Tibial nerve (tissue), 3 donors: ENCODE data around the gene TMEM258.

Experiments used
- CTCF ChIP-seq, 5 experiments: fragments of 200-600 bp in 3 of 5; fragments of 450-650 bp in 2 of 5; sonication (generic) in 3 of 5; IDR thresholded peaks; one replicate each; pipeline ENCODE4 v1.5.1; 2016 to 2019; ENCODE audit warnings: antibody characterized with exemption in 5 of 5, mild to moderate bottlenecking in 3 of 5, moderate library complexity in 2 of 5
- POLR2A ChIP-seq, 2 donors: fragments of 450-650 bp; IDR thresholded peaks; one replicate each; pipeline ENCODE4 v1.6.1; 2017; ENCODE audit warnings: antibody characterized with exemption in 2 of 2, mild to moderate bottlenecking in 2 of 2, moderate library complexity in 2 of 2

GRCh38 chr11:61747967-61748285 lies 44.5 kb downstream of the TMEM258 start:
- TF ChIP-seq CTCF (IDR thresholded peaks at IDR 0.05) = no peak
- no peak for TF ChIP-seq POLR2A (IDR thresholded peaks at IDR 0.05)
